GM10266 (cell line): ENCODE data around the gene GNRH2.

Experiments
- DNase-seq: peaks from one replicate; pipeline ENCODE4 v3.0.0; 2012; ENCODE audit errors: extremely low spot score
- CTCF ChIP-seq: IDR thresholded peaks from 2 replicates; pipeline ENCODE4 v1.5.1; 2012; ENCODE audit warnings: mild to moderate bottlenecking, low read depth; ENCODE audit not compliant: control insufficient read depth, insufficient read depth; ENCODE audit errors: missing control alignments

The GNRH2 gene, protein sequence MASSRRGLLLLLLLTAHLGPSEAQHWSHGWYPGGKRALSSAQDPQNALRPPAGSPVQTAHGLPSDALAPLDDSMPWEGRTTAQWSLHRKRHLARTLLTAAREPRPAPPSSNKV

DNA sequence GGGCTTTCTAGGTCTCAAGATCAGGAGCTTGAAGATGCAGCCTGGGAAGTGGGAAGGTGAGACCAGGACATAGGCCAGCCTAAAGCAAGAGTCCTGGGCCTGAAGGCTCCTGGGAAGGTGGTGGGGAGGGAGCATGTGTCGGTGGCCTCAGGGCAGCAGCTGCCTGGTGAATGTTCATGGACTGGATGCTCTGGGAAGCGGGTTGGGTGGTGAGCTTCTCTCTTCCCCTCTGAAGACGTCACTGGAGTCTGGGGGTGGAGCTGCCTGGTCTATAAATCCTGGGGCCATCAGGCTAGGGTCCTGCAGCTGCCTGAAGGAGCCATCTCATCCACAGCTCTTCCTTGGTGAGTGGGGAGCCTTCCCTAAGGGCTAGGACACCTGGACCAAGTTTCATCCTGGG is at the start of gene GNRH2:
Gene GNRH2, plus strand, starts transcription at position 301 of the 400 bp plus-strand sequence. CDS start 793 bp downstream, outside the sequence.
- TF ChIP-seq CTCF, result no peak
- DNase-seq, result no peak

DNA sequence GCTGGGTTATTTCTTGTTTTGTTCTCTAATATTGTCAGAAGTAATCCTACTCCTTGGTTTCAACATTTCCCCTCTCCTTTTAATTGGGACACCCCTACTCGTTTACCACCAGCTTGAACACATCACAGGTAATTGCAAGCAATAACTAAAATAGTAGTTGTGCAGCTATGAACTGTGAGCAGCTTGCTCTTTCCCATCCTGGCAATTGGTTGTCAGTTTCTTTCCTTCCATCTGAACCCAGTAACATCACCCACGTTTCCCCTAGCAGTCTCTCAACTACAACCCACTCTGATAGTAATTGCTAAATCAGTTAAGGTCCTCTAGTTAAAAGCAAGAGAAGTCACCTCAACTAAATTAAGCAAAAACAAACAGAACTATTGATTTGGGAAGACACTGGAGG is 47.6 kb upstream of the GNRH2 start:
- no peak for DNase-seq
- TF ChIP-seq CTCF, result no peak

- DNase-seq, result no peak
- no peak for TF ChIP-seq CTCF
Measured at GRCh38 chr20:2998728-2999127, 44.7 kb upstream of the GNRH2 start.

DNA sequence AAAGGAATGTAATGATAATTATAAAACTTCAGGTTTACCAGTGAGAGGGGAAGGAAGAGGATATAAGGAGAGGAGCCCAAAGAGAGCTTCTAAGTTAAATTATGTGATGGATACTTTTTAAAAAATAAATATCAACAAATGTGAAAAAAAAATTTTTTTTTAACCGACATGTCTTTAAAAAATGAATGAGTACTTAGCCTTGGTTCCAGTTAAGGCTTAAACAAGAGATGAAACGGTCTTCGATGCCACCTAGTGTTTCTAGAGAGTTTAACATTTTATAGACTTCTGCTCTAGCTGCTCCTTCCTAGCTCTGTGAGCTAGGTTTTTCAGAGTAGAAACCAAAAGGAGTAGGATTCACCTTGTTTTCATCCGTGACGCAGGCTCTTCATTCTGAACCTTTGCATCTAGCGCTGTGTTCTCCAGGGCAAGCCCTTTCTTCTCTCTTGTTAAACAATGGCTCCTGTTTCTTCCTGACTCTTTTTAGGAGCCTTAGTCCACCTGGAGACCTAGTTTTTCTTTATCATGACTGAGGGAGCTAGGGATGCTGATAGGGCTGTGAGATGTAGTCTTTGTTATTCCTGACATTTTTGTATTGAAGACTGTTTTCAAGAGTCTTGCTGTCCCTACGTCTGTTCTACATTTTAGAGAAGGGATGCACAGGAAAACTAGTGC is 42.4 kb upstream of the GNRH2 start:
- peak; percentile 63 for DNase-seq
- peak; percentile 41 for TF ChIP-seq CTCF

DNA sequence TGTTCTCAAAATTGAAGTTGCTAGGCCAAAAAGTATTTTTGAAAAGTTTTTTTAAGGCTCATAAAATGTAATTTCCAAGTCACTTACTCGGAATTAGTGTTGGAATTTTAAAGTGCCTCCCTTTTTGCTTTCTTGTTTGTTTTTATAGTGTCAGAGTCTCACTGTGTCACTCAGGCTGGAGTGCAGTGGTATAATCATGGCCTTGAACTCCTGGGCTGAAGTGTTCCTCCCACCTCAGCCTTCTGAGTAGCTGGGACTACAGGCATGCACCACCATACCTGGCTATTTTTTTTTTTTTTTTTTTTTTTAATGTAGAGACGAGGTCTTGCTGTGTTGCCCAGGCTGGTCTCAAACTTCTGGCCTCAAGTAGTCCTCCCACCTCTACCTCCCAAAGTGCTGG is 40.0 kb upstream of the GNRH2 start:
- no peak for DNase-seq
- TF ChIP-seq CTCF, result no peak

- no peak for DNase-seq
- TF ChIP-seq CTCF, result no peak
Measured at GRCh38 chr20:3010985-3011723, 32.3 kb upstream of the GNRH2 start.

DNA sequence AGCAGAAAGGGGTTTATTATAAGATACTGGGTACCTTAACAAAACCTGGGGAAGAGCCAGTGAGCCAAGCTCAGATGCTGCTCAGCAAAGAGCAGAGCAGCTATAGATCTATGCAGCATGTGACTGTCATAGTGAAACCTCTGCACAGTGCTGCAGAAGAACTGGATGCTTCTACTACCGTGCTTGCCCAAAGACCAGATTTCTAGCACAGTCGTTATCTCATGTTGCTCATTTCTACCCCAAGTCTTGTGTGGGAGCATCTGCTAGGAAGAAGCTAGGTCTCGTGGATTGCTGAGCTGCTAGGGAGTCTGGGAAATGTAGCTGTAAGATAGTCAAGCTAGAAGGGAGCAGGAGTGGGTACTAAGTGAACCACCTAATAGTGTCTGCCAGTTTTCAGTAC is 31.7 kb upstream of the GNRH2 start:
- DNase-seq, result no peak
- TF ChIP-seq CTCF, result no peak
